ENCODE results near the gene IARS2.
"Not testable (repeated sequence)": the region's sequence is repeated elsewhere in the genome, so short reads cannot be mapped to it uniquely, and the experiment has no call there.

IARS2 gene

GRCh38 chr1:220151454-220151853 lies 57.5 kb downstream of the IARS2 start:
- no peak overlapping the region for H3K4me3 ChIP-seq (replicated peaks; ENCODE audit: low read depth, low read length)
- no peak for DNase-seq (ENCODE audit: extremely low read depth, low read depth)
- no peak for TF ChIP-seq CTCF (IDR thresholded peaks at IDR 0.05; ENCODE audit: low read depth, low read length, missing control alignments)

- TF ChIP-seq CTCF (IDR thresholded peaks at IDR 0.05; ENCODE audit: low read depth, low read length, missing control alignments), result no peak
- DNase-seq (ENCODE audit: extremely low read depth, low read depth), result no peak
- H3K4me3 ChIP-seq (replicated peaks; ENCODE audit: low read depth, low read length), result no peak overlapping the region
These were observed 59.2 kb downstream of the IARS2 start for GRCh38 chr1:220153147-220153546.

GRCh38 chr1:220156620-220157146 lies 62.8 kb downstream of the IARS2 start:
- H3K4me3 ChIP-seq (replicated peaks; ENCODE audit: low read depth, low read length), result no peak overlapping the region
- no peak for DNase-seq (ENCODE audit: extremely low read depth, low read depth)
- TF ChIP-seq CTCF (IDR thresholded peaks at IDR 0.05; ENCODE audit: low read depth, low read length, missing control alignments), result no peak

GRCh38 chr1:220157738-220158137 lies 63.8 kb downstream of the IARS2 start:
- no peak for DNase-seq (ENCODE audit: extremely low read depth, low read depth)
- no peak for TF ChIP-seq CTCF (IDR thresholded peaks at IDR 0.05; ENCODE audit: low read depth, low read length, missing control alignments)
- no peak overlapping the region for H3K4me3 ChIP-seq (replicated peaks; ENCODE audit: low read depth, low read length)

- DNase-seq (ENCODE audit: extremely low read depth, low read depth); H3K4me3 ChIP-seq (replicated peaks; ENCODE audit: low read depth, low read length): not testable (repeated sequence)
These were observed 64.6 kb downstream of the IARS2 start for GRCh38 chr1:220158530-220158929.

- no peak overlapping the region for H3K4me3 ChIP-seq (replicated peaks; ENCODE audit: low read depth, low read length)
- DNase-seq (ENCODE audit: extremely low read depth, low read depth), result no peak
- no peak for TF ChIP-seq CTCF (IDR thresholded peaks at IDR 0.05; ENCODE audit: low read depth, low read length, missing control alignments)
These were observed 65.1 kb downstream of the IARS2 start for GRCh38 chr1:220159041-220159440.

GRCh38 chr1:220160027-220160426 lies 66.1 kb downstream of the IARS2 start:
- no peak for TF ChIP-seq CTCF (IDR thresholded peaks at IDR 0.05; ENCODE audit: low read depth, low read length, missing control alignments)
- H3K4me3 ChIP-seq (replicated peaks; ENCODE audit: low read depth, low read length), result no peak overlapping the region
- DNase-seq (ENCODE audit: extremely low read depth, low read depth), result no peak

Measured in HFF-Myc (cell line).